Measurements from ENCODE around the gene GRPEL1. TPM values are rescaled to one million over a fixed set of nuclear protein-coding genes. Genes with fewer than 3 reads are reported as not detected.

The GRPEL1 gene
- total and polyA plus RNA-seq, 2 of the 4 experiments (the other 2 are of a cell fraction): 33.0 to 33.9 TPM

DNA sequence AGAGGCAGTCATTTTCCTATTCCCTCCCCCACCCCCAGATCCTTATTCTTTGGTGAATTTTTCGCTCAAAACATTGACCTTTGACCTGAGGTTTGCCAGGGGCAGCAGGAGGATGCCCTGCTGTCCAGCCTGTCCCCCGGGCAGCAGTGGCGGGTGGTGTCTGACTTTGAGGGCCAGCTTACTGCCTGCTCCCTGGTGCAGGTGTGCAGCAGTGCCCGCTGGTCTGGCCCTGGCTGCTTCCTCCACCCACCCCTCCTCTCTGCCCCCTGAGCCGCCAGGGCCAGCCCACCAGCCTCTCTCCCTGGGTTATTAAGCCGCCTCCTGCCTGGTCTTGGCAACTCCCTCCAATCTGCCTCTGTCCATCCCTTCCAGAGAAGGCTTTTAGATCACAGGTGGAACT, 40.8 kb upstream of the GRPEL1 start:
- ATAC-seq (ENCODE audit: low read depth): no peak
- ChIA-PET CTCF (no interaction called here), POLR2A (ENCODE audit: unreplicated experiment) (no interaction called here)
- dilution Hi-C loops (cut with HindIII; ENCODE audit: low sequenced_read_pairs, unreplicated experiment): no loop called here
- BruUV-seq (replicated peaks): no TSS peak
- peaks cover 24% of the 10 kb centered on the region; the same call in 1 of the 2 replicates for H3K27me3 ChIP-seq (ENCODE audit: control insufficient read depth, insufficient read depth, low read length)
- H3K4me1 ChIP-seq (ENCODE audit: control insufficient read depth, insufficient read depth, low read length): no peaks in the 10 kb centered on the region
- no peak for DNase-seq
- WGBS, 2 experiments (ENCODE audit: extremely low coverage in 2 of 2, insufficient read length in 1 of 2): 58% methylated on average over 3 of the region's 6 CpGs; no CpG with 5 or more reads in 1 of the 2 experiments
- no peak overlapping the region for H4K5ac ChIP-seq (ENCODE audit: low read depth, low read length)
- no peak overlapping the region for H4K8ac ChIP-seq (ENCODE audit: low read depth in 2 of 2, low read length in 2 of 2)
- no peaks in the 10 kb centered on the region; the same call in 1 of the 2 replicates for H3K9me3 ChIP-seq (ENCODE audit: control insufficient read depth, insufficient read depth, low read length)
- no peak overlapping the region for H3K56ac ChIP-seq (ENCODE audit: extremely low read depth, insufficient read depth, low read length)
- H3K9me1 ChIP-seq (ENCODE audit: insufficient read depth, low read length): no peaks in the 10 kb centered on the region
- peaks cover under 1% of the 10 kb centered on the region; the same call in 1 of the 2 replicates for H4K20me1 ChIP-seq (ENCODE audit: insufficient read depth, low read length)
- no peak overlapping the region for H3K4me3 ChIP-seq (ENCODE audit: insufficient read depth, low read depth, low read length)
- H2BK15ac ChIP-seq (ENCODE audit: low read depth, low read length): no peak overlapping the region
- H3K27ac ChIP-seq (ENCODE audit: insufficient read depth, low read length): no peak overlapping the region
- H3K79me1 ChIP-seq (ENCODE audit: low read depth in 1 of 2, low read length in 2 of 2): no peaks in the 10 kb centered on the region
- no peak overlapping the region for H2BK20ac ChIP-seq (ENCODE audit: low read depth, low read length)
- no peak overlapping the region for H4K91ac ChIP-seq (ENCODE audit: insufficient read depth, low read depth, low read length)
- no peak overlapping the region for H3K18ac ChIP-seq (ENCODE audit: low read depth, low read length)
- H2AFZ ChIP-seq (replicated peaks; ENCODE audit: low read length, poor library complexity): no peak overlapping the region
- intact Hi-C loops (cut with micrococcal nuclease): no loop called here
- H2AK9ac ChIP-seq (replicated peaks; ENCODE audit: low read depth, low read length, poor library complexity): no peak overlapping the region
- no peak overlapping the region for H3K23ac ChIP-seq (ENCODE audit: low read depth, low read length)
- TF ChIP-seq, protein P1, sequence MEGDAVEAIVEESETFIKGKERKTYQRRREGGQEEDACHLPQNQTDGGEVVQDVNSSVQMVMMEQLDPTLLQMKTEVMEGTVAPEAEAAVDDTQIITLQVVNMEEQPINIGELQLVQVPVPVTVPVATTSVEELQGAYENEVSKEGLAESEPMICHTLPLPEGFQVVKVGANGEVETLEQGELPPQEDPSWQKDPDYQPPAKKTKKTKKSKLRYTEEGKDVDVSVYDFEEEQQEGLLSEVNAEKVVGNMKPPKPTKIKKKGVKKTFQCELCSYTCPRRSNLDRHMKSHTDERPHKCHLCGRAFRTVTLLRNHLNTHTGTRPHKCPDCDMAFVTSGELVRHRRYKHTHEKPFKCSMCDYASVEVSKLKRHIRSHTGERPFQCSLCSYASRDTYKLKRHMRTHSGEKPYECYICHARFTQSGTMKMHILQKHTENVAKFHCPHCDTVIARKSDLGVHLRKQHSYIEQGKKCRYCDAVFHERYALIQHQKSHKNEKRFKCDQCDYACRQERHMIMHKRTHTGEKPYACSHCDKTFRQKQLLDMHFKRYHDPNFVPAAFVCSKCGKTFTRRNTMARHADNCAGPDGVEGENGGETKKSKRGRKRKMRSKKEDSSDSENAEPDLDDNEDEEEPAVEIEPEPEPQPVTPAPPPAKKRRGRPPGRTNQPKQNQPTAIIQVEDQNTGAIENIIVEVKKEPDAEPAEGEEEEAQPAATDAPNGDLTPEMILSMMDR (conservative IDR thresholded peaks at IDR 0.05; ENCODE audit: low read depth, low read length): no peak
- no peak for TF ChIP-seq MAZ (IDR thresholded peaks at IDR 0.05; ENCODE audit: borderline replicate concordance, low read depth, low read length)
- TF ChIP-seq CEBPB (IDR thresholded peaks at IDR 0.05; ENCODE audit: low read depth, low read length): no peak
- TF ChIP-seq, protein P2, sequence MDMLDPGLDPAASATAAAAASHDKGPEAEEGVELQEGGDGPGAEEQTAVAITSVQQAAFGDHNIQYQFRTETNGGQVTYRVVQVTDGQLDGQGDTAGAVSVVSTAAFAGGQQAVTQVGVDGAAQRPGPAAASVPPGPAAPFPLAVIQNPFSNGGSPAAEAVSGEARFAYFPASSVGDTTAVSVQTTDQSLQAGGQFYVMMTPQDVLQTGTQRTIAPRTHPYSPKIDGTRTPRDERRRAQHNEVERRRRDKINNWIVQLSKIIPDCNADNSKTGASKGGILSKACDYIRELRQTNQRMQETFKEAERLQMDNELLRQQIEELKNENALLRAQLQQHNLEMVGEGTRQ (IDR thresholded peaks at IDR 0.05; ENCODE audit: low read depth, low read length): no peak
- TF ChIP-seq NFE2L2 (IDR thresholded peaks at IDR 0.05; ENCODE audit: low read depth, low read length): no peak
- no peak for TF ChIP-seq CHD1 (IDR thresholded peaks at IDR 0.05; ENCODE audit: low read depth, low read length)
- TF ChIP-seq POLR2A (IDR thresholded peaks at IDR 0.05; ENCODE audit: low read depth, low read length): no peak
- TF ChIP-seq SMC3 (IDR thresholded peaks at IDR 0.05; ENCODE audit: low read depth, low read length): no peak
- H3K4ac ChIP-seq (ENCODE audit: low read depth, low read length): no peak overlapping the region
- no peaks in the 10 kb centered on the region for H3K36me3 ChIP-seq (ENCODE audit: control insufficient read depth, insufficient read depth, low read length)
- no peak overlapping the region for H3K14ac ChIP-seq (replicated peaks; ENCODE audit: low read depth, low read length)
- in situ Hi-C loops (cut with MboI; ENCODE audit: low sequenced_read_pairs): no loop called here
- H2BK5ac ChIP-seq (ENCODE audit: low read depth, low read length, poor library complexity, severe bottlenecking): no peak overlapping the region
- no peak overlapping the region for H2BK120ac ChIP-seq (ENCODE audit: low read depth, low read length)
- no peak overlapping the region for H3K4me2 ChIP-seq (ENCODE audit: low read depth, low read length)
- no peak overlapping the region for H2AK5ac ChIP-seq (ENCODE audit: low read depth, low read length)
- no peak overlapping the region for H3K9ac ChIP-seq (ENCODE audit: low read depth, low read length)

All from IMR-90 (cell line).